Measurements from ENCODE around the gene ADAMTS1. TPM values are rescaled to one million over a fixed set of nuclear protein-coding genes. Genes with fewer than 3 reads are reported as not detected.
A peak's percentile ranks its signal among the peaks of the same experiment; 100 is the strongest.

The ADAMTS1 gene
- total and polyA plus RNA-seq, 7 donors: 4.6 to 116 (median 68.1) TPM

DNA sequence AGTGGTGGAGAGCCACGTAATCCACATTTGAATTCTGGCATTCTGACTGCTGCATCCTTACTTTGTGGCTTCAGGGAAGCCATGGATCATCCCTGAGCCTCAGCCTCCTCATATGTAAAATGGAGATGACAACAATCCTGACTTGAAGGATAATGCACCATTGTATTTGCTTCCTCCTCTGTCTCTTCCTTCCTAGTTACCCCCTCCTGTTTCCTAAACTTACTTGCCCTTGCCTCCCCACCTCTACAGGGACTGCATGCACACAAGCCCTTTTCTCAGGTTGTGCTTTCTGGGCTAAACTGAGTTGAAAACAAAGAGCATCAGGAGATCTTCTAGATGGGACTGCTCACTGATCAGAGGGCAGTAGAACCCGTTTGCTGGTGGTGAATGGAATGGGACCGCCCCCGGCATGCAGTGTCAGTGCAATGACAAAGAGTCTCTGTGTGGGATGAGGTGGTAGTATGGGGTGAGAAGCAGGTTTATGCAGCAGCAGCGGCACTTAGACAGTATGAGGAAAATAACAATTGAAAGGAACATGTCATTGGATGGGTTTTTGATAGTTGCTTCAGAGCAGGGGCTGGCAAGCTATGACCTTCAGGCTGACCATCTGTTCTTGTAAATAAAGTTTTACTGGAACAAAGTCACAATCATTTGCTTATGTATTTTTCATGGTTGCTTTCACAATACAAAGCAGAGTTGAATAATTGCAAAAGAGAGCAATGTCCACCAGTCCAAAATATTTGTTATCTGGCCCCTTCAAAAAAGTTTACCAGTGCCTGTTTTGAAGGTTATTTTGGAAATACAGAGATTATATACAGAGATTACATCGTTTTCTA is 6.1 kb upstream of the ADAMTS1 start:
- H3K9me3 ChIP-seq: no peaks in the 10 kb centered on the region
- DNase-seq: no peak
- intact Hi-C loops (cut with DNase I): loop anchor here (5.0 kb wide), 1 partner anchor 711 kb away; no protein-coding TSS in a partner anchor
- WGBS, 2 donors: 76 to 79% methylated on average over 6 of the region's 6 CpGs
- H3K27ac ChIP-seq: no peak overlapping the region
- H3K36me3 ChIP-seq: no peaks in the 10 kb centered on the region
- peaks cover 0 to 5% (median 0%) of the 10 kb centered on the region in 4 donors for H3K4me1 ChIP-seq
- H3K4me3 ChIP-seq: no peak overlapping the region
- H3K27me3 ChIP-seq: no peaks in the 10 kb centered on the region
- TF ChIP-seq POLR2AphosphoS5 (IDR thresholded peaks at IDR 0.05) (no peak), EP300 (IDR thresholded peaks at IDR 0.05) (no peak), POLR2A (IDR thresholded peaks at IDR 0.05) (no peak), CTCF (IDR thresholded peaks at IDR 0.05) (no peak)

DNA sequence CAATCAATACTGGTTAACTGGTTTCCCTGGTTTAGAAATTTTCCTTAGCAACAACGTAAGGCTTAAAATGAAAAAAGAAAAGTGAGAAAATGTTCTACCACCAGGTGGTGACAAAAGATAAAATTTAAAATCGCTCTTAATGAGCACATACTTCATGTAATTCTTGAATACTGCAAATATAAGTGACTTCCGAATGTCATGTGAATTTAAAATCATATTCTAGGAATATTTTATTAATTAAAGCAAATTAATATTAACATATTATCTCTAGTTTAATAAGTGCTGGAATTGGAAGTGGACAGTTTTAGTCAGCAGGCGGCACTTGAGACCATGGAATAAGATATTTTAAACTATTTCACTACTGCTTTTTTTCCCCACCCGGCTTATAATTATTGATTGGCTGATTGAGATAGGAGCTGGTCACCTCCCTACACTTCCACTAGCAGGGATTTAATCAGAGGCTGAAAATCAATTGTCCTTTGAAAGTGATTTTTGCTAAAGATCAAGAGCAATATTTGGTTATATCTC is 5.0 kb upstream of the ADAMTS1 start:
- peak; percentile 71 to 92 (median 83) for TF ChIP-seq CTCF (IDR thresholded peaks at IDR 0.05)
- TF ChIP-seq POLR2A (IDR thresholded peaks at IDR 0.05): no peak

GRCh38 chr21:26849428-26850115 is 4.4 kb upstream of the ADAMTS1 start:
- H3K4me3 ChIP-seq: no peak overlapping the region
- H3K27ac ChIP-seq: peak overlapping the region in 1 of 4 donors; percentile 7
- no peaks in the 10 kb centered on the region for H3K36me3 ChIP-seq
- DNase-seq: no peak
- TF ChIP-seq POLR2AphosphoS5 (IDR thresholded peaks at IDR 0.05): peak in 1 of 4 donors; percentile 12
- TF ChIP-seq POLR2A (IDR thresholded peaks at IDR 0.05): no peak
- TF ChIP-seq EP300 (IDR thresholded peaks at IDR 0.05): no peak
- peak; percentile 20 to 29 (median 22) for TF ChIP-seq CTCF (IDR thresholded peaks at IDR 0.05)
- peaks cover 0 to 13% (median 4%) of the 10 kb centered on the region in 4 donors for H3K4me1 ChIP-seq
- no peaks in the 10 kb centered on the region for H3K27me3 ChIP-seq
- WGBS, 2 donors: 10 to 14% methylated on average over 4 of the region's 4 CpGs
- intact Hi-C loops (cut with DNase I): loop anchor here (1.0 to 10.0 kb wide), 7 partner anchors 713 to 1895 kb away; partner anchors contain the start of genes ATP5PF and GABPA
- H3K9me3 ChIP-seq: no peaks in the 10 kb centered on the region

More for the DNA sequence above, 5.0 kb upstream of the ADAMTS1 start:
- WGBS, 2 donors: 15 to 21% methylated on average over 5 of the region's 5 CpGs
- intact Hi-C loops (cut with DNase I): loop anchor here (1.0 to 5.0 kb wide), 2 partner anchors 712 to 851 kb away; no protein-coding TSS in a partner anchor
- Histone ChIP-seq H3K36me3 (no peaks in the 10 kb centered on the region), H3K4me3 (no peak overlapping the region), H3K27ac (no peak overlapping the region), H3K27me3 (no peaks in the 10 kb centered on the region), H3K4me1 (peaks cover 0 to 10% (median 3%) of the 10 kb centered on the region in 4 donors), H3K9me3 (no peaks in the 10 kb centered on the region)
- no peak for DNase-seq

DNA sequence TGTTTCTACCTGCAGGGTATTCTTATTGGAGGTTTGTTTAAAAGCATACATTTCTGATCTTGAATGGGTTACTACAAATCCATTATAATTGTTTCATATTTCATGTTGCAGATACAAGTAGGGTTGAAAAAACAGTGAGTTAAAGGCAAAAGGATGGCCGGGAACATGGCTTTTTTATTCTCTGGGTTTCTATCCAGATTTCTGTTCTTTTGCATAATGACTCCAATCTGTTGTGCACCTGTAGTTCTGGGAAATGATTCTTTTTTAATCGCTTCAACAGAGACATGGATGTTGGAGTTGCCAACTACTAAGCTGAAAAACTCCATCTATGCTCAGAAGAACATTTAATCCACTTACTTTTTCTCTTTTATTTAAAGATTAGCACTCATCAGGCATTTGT is 2.7 kb upstream of the ADAMTS1 start:
- TF ChIP-seq CTCF (IDR thresholded peaks at IDR 0.05): no peak
- TF ChIP-seq POLR2A (IDR thresholded peaks at IDR 0.05): no peak
- Histone ChIP-seq H3K4me3 (no peak overlapping the region), H3K4me1 (peaks cover 0 to 26% (median 14%) of the 10 kb centered on the region in 4 donors), H3K9me3 (no peaks in the 10 kb centered on the region), H3K27me3 (no peaks in the 10 kb centered on the region), H3K36me3 (no peaks in the 10 kb centered on the region), H3K27ac (peak overlapping the region in 3 of 4 donors; percentile 92 to 98 (median 93))
- intact Hi-C loops (cut with DNase I): loop anchor here (2.0 to 10.0 kb wide), 6 partner anchors 77 to 1897 kb away; partner anchors contain the start of genes ATP5PF and GABPA
- WGBS, 2 donors: 51 to 77% methylated on average over 2 of the region's 2 CpGs
- no peak for DNase-seq

Measured in sigmoid colon (tissue), 7 donors.